SK-N-DZ (cell line): ENCODE results near the gene NRP1.

Source experiments
- DNase-seq: peaks from one replicate; pipeline ENCODE4 v3.0.0-alpha.2; 2015; ENCODE audit warnings: low spot score

The NRP1 gene

GRCh38 chr10:33187427-33187999 lies 147.0 kb downstream of the NRP1 start:
- no peak for DNase-seq

- DNase-seq: no peak
These were observed 148.3 kb downstream of the NRP1 start for GRCh38 chr10:33186150-33186549.

- no peak for DNase-seq
These were observed 150.8 kb downstream of the NRP1 start for GRCh38 chr10:33183655-33184054.

DNA sequence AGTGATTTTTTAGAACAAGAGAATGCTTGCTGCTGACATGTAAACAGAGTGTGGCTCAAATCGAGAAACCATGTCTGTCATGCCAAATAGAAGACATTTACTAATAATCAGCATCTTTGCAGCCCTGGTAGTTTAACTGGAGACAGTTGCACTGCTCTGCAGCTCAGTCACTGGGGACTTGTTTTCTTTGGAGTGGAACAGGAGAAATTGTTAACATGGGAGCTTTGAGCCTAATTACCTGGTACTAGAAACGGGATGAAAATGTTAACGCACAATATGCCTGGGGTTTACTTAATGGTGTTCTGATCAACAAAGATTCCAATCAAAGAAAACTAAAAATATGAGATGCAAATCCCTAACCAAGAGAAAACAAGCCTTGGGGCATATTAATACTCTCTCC lies 153.5 kb downstream of the NRP1 start:
- DNase-seq: no peak

- no peak for DNase-seq
These were observed 154.1 kb downstream of the NRP1 start for GRCh38 chr10:33180390-33180789.

DNA sequence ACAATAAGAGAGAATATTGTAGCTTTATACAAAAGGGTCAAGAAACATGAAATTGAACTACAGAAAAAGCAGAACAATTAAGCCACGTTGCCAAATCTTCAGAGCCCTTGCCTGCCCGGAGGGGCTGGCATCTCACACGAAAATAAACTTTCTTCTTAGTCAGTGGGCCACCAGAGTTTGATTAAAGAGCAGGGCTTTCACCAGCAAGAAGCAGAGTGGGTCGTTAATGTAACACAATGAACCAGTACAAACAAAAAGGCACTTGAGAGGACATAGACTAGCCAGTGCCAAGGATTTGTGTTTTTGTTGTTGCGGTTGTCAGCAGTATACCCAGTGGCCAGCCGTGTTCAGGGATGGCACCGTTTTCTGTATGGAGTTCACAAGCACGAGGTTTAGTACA lies 155.4 kb downstream of the NRP1 start:
- DNase-seq: no peak

- DNase-seq: no peak
These were observed 156.3 kb downstream of the NRP1 start for GRCh38 chr10:33178026-33178755.

- DNase-seq: no peak
These were observed 157.8 kb downstream of the NRP1 start for GRCh38 chr10:33176688-33177087.

DNA sequence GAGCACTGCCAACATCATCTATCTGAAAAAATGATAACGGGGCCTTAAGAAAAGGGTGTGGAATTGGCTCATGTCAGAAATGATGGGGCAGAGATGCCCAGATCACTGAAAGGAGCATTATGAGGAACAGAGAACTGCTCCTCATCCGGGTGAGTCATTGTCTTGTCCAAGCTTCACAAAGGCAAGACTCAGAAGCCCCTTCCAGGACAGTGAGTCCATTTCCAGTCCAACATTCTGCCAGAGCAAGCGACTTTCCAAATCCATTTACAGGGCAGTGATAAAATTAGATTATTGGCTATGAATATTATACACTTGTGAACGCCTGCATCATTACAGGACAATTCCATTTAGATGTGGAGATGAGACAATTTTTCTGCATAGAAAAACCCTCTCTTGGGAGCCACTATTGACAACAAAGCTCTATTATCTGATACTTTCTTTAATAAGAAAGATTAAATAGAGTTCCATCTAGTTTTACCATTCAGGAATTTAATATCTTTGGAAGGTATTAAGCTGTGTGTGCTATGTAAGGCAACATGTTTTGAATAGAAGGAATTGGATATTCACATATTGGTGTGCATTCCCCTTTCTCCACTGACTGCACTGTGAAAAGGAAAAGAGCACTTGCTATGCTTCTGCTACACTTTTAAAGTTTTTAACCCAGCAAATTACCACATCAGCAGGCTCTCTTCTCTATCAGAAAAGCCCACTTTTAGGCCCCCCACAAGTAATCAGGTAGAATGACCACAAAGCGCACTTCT lies 159.6 kb downstream of the NRP1 start:
- DNase-seq: no peak

DNA sequence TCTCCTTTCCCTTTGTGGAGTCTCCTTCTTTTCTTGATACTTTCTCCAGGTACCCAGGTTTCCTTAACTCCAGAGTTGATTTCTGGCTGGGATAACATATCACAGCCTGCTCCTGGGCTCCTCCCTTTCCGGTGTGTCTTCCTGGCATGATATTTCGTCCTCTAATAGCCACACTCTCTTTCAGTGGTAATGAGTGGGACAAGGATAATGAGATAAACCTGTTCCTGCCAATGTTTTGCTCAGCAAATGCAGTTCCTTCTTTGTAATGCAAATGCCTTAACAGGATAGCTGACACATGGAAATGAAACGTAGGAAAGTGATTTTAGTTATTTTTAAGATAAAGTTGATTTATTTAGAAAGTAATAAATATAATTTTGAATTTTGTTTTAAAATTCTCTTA lies 168.6 kb downstream of the NRP1 start:
- no peak for DNase-seq

- DNase-seq: no peak
These were observed 170.3 kb downstream of the NRP1 start for GRCh38 chr10:33164060-33164709.

DNA sequence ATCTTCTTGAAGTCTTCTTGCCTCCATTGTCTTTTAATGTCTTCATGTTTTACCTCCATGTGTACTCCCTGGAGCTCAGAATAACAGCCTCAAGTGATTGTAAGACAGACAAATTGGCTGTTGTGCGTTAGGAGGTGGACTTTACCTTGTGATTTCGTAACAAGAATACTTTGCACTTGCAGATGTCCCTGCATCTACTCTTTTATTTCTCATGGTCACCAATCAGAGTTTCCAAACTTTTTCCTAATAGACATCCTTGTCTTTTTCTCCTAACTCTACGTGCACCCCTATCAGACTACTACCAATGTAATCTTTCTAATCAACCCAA lies 172.3 kb downstream of the NRP1 start:
- DNase-seq: no peak

- no peak for DNase-seq
These were observed 172.8 kb downstream of the NRP1 start for GRCh38 chr10:33161550-33162247.

GRCh38 chr10:33160151-33160550 lies 174.3 kb downstream of the NRP1 start:
- DNase-seq: no peak

- no peak for DNase-seq
These were observed 177.4 kb downstream of the NRP1 start for GRCh38 chr10:33157103-33157502.

- peak; percentile 14 for DNase-seq
These were observed 178.5 kb downstream of the NRP1 start for GRCh38 chr10:33155720-33156638.

DNA sequence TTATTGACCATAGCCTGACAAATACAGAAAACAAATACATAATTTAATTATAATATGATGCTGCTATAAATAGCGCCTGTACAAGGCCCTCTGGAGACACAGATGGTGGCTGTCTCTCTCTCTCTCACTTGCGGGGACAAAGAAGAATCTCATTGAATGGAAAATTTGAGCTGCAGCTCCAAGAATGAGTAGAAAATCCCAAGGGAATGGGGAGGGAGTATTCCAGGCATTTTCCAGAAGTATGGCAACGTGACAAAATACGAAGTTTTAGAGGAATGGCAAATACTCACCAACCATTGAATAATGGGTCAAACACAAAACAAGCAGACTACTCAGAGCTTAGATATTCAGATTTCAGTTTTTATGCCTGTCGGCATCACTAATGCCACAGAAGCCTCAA lies 179.9 kb downstream of the NRP1 start:
- no peak for DNase-seq

DNA sequence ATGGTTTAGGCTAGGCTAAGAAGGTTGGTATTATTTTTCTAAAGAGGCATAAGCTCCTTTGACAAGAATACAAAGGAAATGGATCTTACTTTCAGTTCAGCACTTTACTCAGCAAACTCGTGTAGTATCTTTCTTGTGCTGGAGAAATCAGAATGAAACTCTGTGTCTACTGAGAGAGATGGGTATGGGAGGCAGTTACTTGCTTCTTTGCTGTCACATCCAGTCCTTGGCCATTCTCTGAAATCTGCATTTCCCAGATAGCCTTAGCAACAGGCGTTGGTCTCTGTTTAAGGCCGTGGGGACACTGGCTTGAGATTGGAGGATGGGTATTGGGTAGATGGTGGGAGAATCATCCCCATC lies 180.5 kb downstream of the NRP1 start:
- DNase-seq: no peak

- DNase-seq: no peak
These were observed 181.1 kb downstream of the NRP1 start for GRCh38 chr10:33153251-33153967.

- DNase-seq: no peak
These were observed 181.7 kb downstream of the NRP1 start for GRCh38 chr10:33152750-33153149.
